B cell (primary cell): ENCODE results near the gene ENPP4. TPM values are rescaled to one million over a fixed set of nuclear protein-coding genes. Genes with fewer than 3 reads are reported as not detected.

ENCODE experiments used
- ATAC-seq: fragments of 200-7000 bp; cut with Tn5 transposase; one replicate; pipeline ENCODE4 v1.10.0; 2021; ENCODE audit warnings: low read depth, mild to moderate bottlenecking, moderate number of reproducible peaks, moderate library complexity
- CTCF ChIA-PET: fragments of 350-600 bp; sonication (Branson Sonifier 250); formaldehyde crosslinking; loops from one replicate; lab custom pipeline; 2021; ENCODE audit warnings: antibody characterized with exemption, inconsistent platforms; lab: Charles Lee
- POLR2A ChIA-PET: fragments of 350-600 bp; sonication (Branson Sonifier 250); formaldehyde crosslinking; loops from one replicate; lab custom pipeline; 2021; ENCODE audit warnings: antibody characterized with exemption; lab: Charles Lee
- DNase-seq: peaks from one replicate; pipeline ENCODE4 v3.0.0; 2013
- H2AFZ ChIP-seq: 2 replicates; pipeline ENCODE4 v1.6.1; 2012; ENCODE audit warnings: mild to moderate bottlenecking, low read depth, low read length; ENCODE audit not compliant: insufficient read depth, poor library complexity, severe bottlenecking
- H3K27ac ChIP-seq, 2 donors: 1 replicate in 1 of 2; 2 replicates in 1 of 2; pipeline ENCODE4 v1.5.1; 2012 to 2013; ENCODE audit warnings: low read length in 2 of 2, mild to moderate bottlenecking in 2 of 2, moderate library complexity in 1 of 2
- H3K27me3 ChIP-seq, 4 experiments: fragments of 200-600 bp in 1 of 4; sonication (generic) in 1 of 4; replicated peaks in 1 of 4; 1 replicate in 2 of 4; 2 replicates in 2 of 4; pipeline versions ENCODE4 v1.6.1 to v1.7.0; 2013 to 2016; ENCODE audit warnings: low read length in 3 of 4, mild to moderate bottlenecking in 2 of 4, mixed read lengths in 1 of 4, moderate library complexity in 1 of 4; ENCODE audit not compliant: insufficient read depth in 4 of 4, control insufficient read depth in 3 of 4; ENCODE audit errors: control extremely low read depth in 1 of 4
- H3K36me3 ChIP-seq, 2 experiments: replicated peaks in 1 of 2; 1 replicate in 1 of 2; 2 replicates in 1 of 2; pipeline versions ENCODE4 v1.6.1 to v1.7.1; 2013; ENCODE audit warnings: low read length in 1 of 2; ENCODE audit not compliant: insufficient read depth in 2 of 2, control insufficient read depth in 1 of 2; ENCODE audit errors: control extremely low read depth in 1 of 2, extremely low read depth in 1 of 2
- H3K4me1 ChIP-seq, 2 donors: fragments of 200-600 bp in 1 of 2; sonication (generic) in 1 of 2; 1 replicate in 1 of 2; 2 replicates in 1 of 2; pipeline versions ENCODE4 v1.5.1 to v1.6.1; 2013 to 2017; ENCODE audit warnings: low read length in 2 of 2; ENCODE audit not compliant: control insufficient read depth in 2 of 2, insufficient read depth in 2 of 2
- H3K4me2 ChIP-seq: replicated peaks from 2 replicates; pipeline ENCODE3; 2012; ENCODE audit warnings: mild to moderate bottlenecking, low read depth, low read length; ENCODE audit not compliant: poor library complexity, severe bottlenecking
- H3K4me3 ChIP-seq, 5 experiments: fragments of 200-600 bp in 1 of 5; sonication (generic) in 1 of 5; 1 replicate in 3 of 5; 2 replicates in 2 of 5; pipeline versions ENCODE4 v1.5.1 to v1.7.0; 2011 to 2016; ENCODE audit warnings: low read length in 4 of 5, mild to moderate bottlenecking in 4 of 5, low read depth in 2 of 5, control low read depth in 1 of 5, moderate library complexity in 1 of 5; ENCODE audit not compliant: insufficient read depth in 1 of 5; ENCODE audit errors: control extremely low read depth in 1 of 5, extremely low read depth in 1 of 5
- H3K79me2 ChIP-seq: fragments of 200-600 bp; sonication (generic); one replicate; pipeline ENCODE4 v1.6.0; 2016; ENCODE audit warnings: low read length; ENCODE audit not compliant: control insufficient read depth, insufficient read depth
- H3K9ac ChIP-seq: fragments of 200-600 bp; sonication (generic); 2 replicates; pipeline ENCODE4 v1.6.1; 2017; ENCODE audit warnings: mild to moderate bottlenecking, low read length, moderate library complexity
- H3K9me3 ChIP-seq, 3 donors: one replicate each; pipeline versions ENCODE4 v1.6.1 to v1.7.1; 2013; ENCODE audit warnings: low read length in 2 of 3; ENCODE audit not compliant: control insufficient read depth in 2 of 3, insufficient read depth in 1 of 3; ENCODE audit errors: control extremely low read depth in 1 of 3
- H4K20me1 ChIP-seq: 2 replicates; pipeline ENCODE4 v1.6.0; 2012; ENCODE audit warnings: mild to moderate bottlenecking, low read length; ENCODE audit not compliant: insufficient read depth, control insufficient read depth, poor library complexity, severe bottlenecking
- H3K27ac Mint-ChIP-seq: one replicate; pipeline ENCODE4 v1.8.0; 2021; ENCODE audit warnings: mixed read lengths
- H3K27me3 Mint-ChIP-seq: one replicate; pipeline ENCODE4 v1.8.0; 2021; ENCODE audit warnings: mixed read lengths
- H3K4me1 Mint-ChIP-seq: one replicate; pipeline ENCODE4 v1.8.0; 2021; ENCODE audit warnings: mixed read lengths
- H3K4me3 Mint-ChIP-seq: one replicate; pipeline ENCODE4 v1.8.0; 2021; ENCODE audit warnings: mixed read lengths
- H3K9me3 Mint-ChIP-seq: one replicate; pipeline ENCODE4 v1.8.0; 2022; ENCODE audit warnings: mixed read lengths; ENCODE audit not compliant: insufficient read depth
- CTCF ChIP-seq: fragments of 200-600 bp; IDR thresholded peaks from one replicate; pipeline ENCODE4 v1.8.0; 2022; ENCODE audit warnings: antibody characterized with exemption, mild to moderate bottlenecking
- EZH2 ChIP-seq: IDR thresholded peaks from 2 replicates; pipeline ENCODE4 v1.6.1; 2012; ENCODE audit warnings: borderline replicate concordance, low read depth, mild to moderate bottlenecking, moderate library complexity, low read length; ENCODE audit not compliant: insufficient read depth, poor library complexity, severe bottlenecking
- WGBS: methylation state at CpG from one replicate; pipeline ENCODE4 v1.1.5; 2013; ENCODE audit warnings: missing lambda C conversion rate; ENCODE audit not compliant: insufficient coverage; 5-methylcytosine and 5-hydroxymethylcytosine counted together
- intact Hi-C: fragments of 100-400 bp; cut with micrococcal nuclease; formaldehyde crosslinking; loops from one replicate; pipeline ENCODE4 v1.10.0; 2022
- polyA plus RNA-seq: library from polyadenylated mRNA; depleted of rRNA; stranded (reverse); fragments of >200 nt; gene quantifications from 2 replicates; pipeline ENCODE4 v1.2.3, GENCODE V29; 2012
- total RNA-seq, 2 donors: library from RNA; stranded (reverse); fragments of 120-200 nt in 1 of 2; gene quantifications; 1 replicate in 1 of 2; 2 replicates in 1 of 2; pipeline versions ENCODE4 v1.2.3 to v1.2.4, GENCODE V29; 2013 to 2022

Gene ENPP4
- total and polyA plus RNA-seq, 2 donors (not counting 1 experiment from before 2014, with no cell fraction given): 2.9 to 10.0 TPM

GRCh38 chr6:46160102-46160501, 30.3 kb downstream of the ENPP4 start:
- H3K9me3 Mint-ChIP-seq: no peaks in the 10 kb centered on the region
- no peaks in the 10 kb centered on the region for H3K4me1 Mint-ChIP-seq
- TF ChIP-seq CTCF: no peak
- no peak for TF ChIP-seq EZH2
- Histone ChIP-seq H3K4me3 (no peak overlapping the region), H4K20me1 (no peaks in the 10 kb centered on the region), H3K9me3 (no peaks in the 10 kb centered on the region), H3K4me2 (no peak overlapping the region), H3K79me2 (no peaks in the 10 kb centered on the region), H3K27ac (no peak overlapping the region), H3K9ac (no peak overlapping the region), H3K36me3 (no peaks in the 10 kb centered on the region), H3K27me3 (peaks cover 0 to 4% (median 0%) of the 10 kb centered on the region in 4 experiments), H3K4me1 (no peaks in the 10 kb centered on the region), H2AFZ (no peak overlapping the region)
- H3K27me3 Mint-ChIP-seq: peaks cover 2% of the 10 kb centered on the region
- 100% methylated on average over 1 of the region's 5 CpGs for WGBS
- no peak overlapping the region for H3K27ac Mint-ChIP-seq
- DNase-seq (no peak), ATAC-seq (no peak)
- intact Hi-C loops: no loop called here
- H3K4me3 Mint-ChIP-seq: no peak overlapping the region
- ChIA-PET CTCF (no interaction called here), POLR2A (no interaction called here)

DNA sequence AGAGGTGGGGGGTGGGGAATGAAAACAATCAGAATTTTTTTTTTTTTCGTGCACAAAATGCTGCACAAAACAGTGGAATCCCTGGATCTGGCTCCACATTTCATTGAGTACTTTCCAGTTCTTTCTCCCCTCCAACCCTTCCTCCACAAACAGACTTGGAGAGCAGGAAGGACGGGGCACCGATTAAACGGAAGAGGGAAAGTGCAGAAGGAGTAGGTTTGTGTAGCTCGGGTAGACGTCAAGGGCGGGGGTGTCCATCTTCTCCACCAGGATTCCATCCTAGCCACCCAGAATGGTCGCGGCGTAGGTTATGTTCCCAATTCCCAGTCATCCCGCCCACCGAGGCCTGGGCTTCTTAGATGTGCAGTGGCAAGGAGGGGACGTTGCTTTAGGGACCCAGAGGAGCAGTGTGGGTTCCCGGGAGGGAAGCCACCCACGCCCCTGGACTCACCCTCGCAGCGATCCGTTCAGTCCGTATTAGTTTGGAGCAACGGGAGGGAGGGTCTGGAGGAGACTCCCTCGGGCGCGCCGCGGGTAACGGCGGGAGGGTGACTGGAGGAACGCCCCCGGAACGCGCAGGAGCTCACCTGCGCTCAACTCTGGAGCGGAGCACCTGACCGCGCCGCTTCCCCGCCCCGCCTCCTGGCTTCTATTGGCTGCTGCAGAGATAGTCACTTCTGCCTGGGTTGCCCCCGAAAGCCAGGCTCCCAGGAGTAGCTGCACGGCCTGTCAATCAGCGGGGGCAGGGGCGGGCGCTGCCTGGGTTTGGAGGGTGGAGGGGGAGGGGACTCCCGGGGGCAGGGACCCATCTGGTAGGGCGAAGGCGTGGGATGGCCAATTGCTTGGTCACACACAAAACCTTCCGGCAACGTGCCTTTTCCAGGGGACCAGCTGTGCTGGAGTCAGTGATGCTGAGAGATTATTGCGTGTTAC, 40.8 kb downstream of the ENPP4 start, which contains the start of gene ENPP5:
Gene ENPP5, minus strand, starts transcription at position 624 of the 933 bp plus-strand sequence. CDS start 2,718 bp downstream, outside the sequence.
- peak within 1 kb of the TSS; percentile 38 to 63 (median 54) for H3K4me3 ChIP-seq
- no peak for TF ChIP-seq EZH2
- no peak for TF ChIP-seq CTCF
- DNase-seq (peak; percentile 76), ATAC-seq (peak; percentile 98)
- CTCF ChIA-PET: no interaction called here
- H3K36me3 ChIP-seq: no peaks in the 10 kb centered on the region
- H3K4me1 ChIP-seq: peaks cover 16 to 17% of the 10 kb centered on the region in 2 donors
- WGBS: under 1% methylated on average over 36 of the region's 49 CpGs
- intact Hi-C loops: loop anchor here (1.0 kb wide), 1 partner anchor 41 kb away; the partner anchor contains the start of gene ENPP4
- Mint-ChIP-seq H3K4me1 (peaks cover 18% of the 10 kb centered on the region), H3K4me3 (peak within 1 kb of the TSS; percentile 86), H3K27me3 (peaks cover 11% of the 10 kb centered on the region), H3K27ac (no peak within 1 kb of the TSS), H3K9me3 (no peaks in the 10 kb centered on the region)
- peaks cover 0 to 14% (median 8%) of the 10 kb centered on the region in 4 experiments for H3K27me3 ChIP-seq
- H3K79me2 ChIP-seq: no peaks in the 10 kb centered on the region
- POLR2A ChIA-PET: interaction anchor here (0.6 to 0.7 kb wide), 2 partner anchors 50 to 606 kb away, joined by 3 read pairs; no protein-coding TSS in a partner anchor
- no peaks in the 10 kb centered on the region for H3K9me3 ChIP-seq
- H4K20me1 ChIP-seq: no peaks in the 10 kb centered on the region
- H2AFZ ChIP-seq: peak within 1 kb of the TSS; percentile 81
- peak within 1 kb of the TSS; percentile 86 for H3K4me2 ChIP-seq
- peak within 1 kb of the TSS; percentile 67 for H3K9ac ChIP-seq
- no peak within 1 kb of the TSS for H3K27ac ChIP-seq
